Skeletal muscle cell (primary cell): Measurements from ENCODE around the gene EFCAB3.
"Not testable (repeated sequence)": the region's sequence is repeated elsewhere in the genome, so short reads cannot be mapped to it uniquely, and the experiment has no call there.

Experiments
- DNase-seq: peaks from one replicate; pipeline ENCODE4 v3.0.0-alpha.2; 2010; ENCODE audit warnings: low read depth
- H3K4me3 ChIP-seq: 2 replicates; pipeline ENCODE4 v1.5.1; 2011; ENCODE audit warnings: low read depth, mild to moderate bottlenecking, control low read depth, low read length, moderate library complexity

The EFCAB3 gene

GRCh38 chr17:62456016-62456415 is 75.7 kb downstream of the EFCAB3 start:
- no peak overlapping the region for H3K4me3 ChIP-seq
- no peak for DNase-seq

GRCh38 chr17:62458483-62458882 is 78.1 kb downstream of the EFCAB3 start:
- not testable (repeated sequence) for H3K4me3 ChIP-seq

DNA sequence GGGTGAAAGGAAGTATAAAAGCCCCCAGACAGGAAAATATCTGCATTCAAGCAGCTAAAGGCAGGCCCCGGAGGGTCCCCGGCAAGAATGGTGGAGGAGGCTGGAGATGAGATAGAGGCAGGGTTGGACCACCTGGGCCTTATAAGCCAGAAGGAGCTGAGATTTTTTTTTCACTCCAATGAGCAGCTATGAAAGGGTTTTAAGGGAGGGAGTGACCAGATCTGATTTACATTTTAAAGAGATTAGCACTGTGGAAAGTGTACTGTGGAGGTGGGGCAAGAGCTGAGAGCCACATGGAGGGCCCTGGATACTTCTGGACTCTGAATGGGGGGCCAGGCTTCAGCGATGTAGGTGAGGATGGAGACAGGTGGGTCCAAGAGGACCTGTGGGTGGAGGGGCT is 84.1 kb downstream of the EFCAB3 start:
- H3K4me3 ChIP-seq, DNase-seq: not testable (repeated sequence)

More at GRCh38 chr17:62458483-62458882, 78.1 kb downstream of the EFCAB3 start:
- not testable (repeated sequence) for DNase-seq

DNA sequence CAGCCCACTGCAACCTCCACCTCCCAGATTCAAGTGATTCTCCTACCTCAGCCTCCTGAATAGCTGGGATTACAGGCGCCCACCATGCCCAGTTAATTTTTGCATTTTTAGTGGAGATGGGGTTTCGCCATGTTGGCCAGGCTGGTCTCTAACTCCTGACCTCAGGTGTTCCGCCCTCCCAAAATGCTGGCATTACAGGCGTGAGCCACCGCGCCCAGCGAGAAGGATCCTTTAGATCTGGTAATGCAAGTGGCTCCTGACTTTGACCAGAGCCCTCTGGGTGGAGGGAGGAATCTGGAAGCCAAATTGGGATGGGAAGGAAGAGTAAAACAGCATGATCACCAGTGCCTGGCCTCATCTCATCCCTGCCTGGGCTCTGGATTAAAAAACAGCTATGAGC is 84.9 kb downstream of the EFCAB3 start:
- not testable (repeated sequence) for H3K4me3 ChIP-seq, DNase-seq
